H1 (cell line): ENCODE results near the gene ZNF135. TPM values are rescaled to one million over a fixed set of nuclear protein-coding genes. Genes with fewer than 3 reads are reported as not detected.

Source experiments
- CTCF ChIA-PET: fragments of 300-600 bp; sonication (Branson Sonifier 250); formaldehyde crosslinking; loops from one replicate; lab custom pipeline; 2021; ENCODE audit not compliant: partially characterized antibody; lab: Charles Lee
- POLR2A ChIA-PET: fragments of 300-600 bp; sonication (Branson Sonifier 250); formaldehyde crosslinking; loops from one replicate; lab custom pipeline; 2021; ENCODE audit warnings: inconsistent platforms; ENCODE audit not compliant: partially characterized antibody; lab: Charles Lee
- DNase-seq, 2 experiments: peaks; one replicate each; pipeline versions ENCODE4 v3.0.0 to v3.0.0-alpha.2; 2010 to 2022; ENCODE audit warnings: low spot score in 2 of 2, low read depth in 1 of 2, mixed read lengths in 1 of 2
- FAIRE-seq: peaks from 2 replicates; lab custom pipeline; 2011; peaks lifted over from hg19 to GRCh38; lab: Jason Lieb, UNC
- H2AFZ ChIP-seq: 2 replicates; pipeline ENCODE4 v1.8.1; 2012; ENCODE audit warnings: low read length, inconsistent platforms
- H2AK5ac ChIP-seq: 2 replicates; pipeline ENCODE4 v1.6.1; 2013; ENCODE audit warnings: low read depth, low read length
- H2BK120ac ChIP-seq: replicated peaks from 2 replicates; pipeline ENCODE3; 2013; ENCODE audit warnings: low read depth, low read length, inconsistent platforms
- H2BK12ac ChIP-seq: 2 replicates; pipeline ENCODE4 v1.6.1; 2013; ENCODE audit warnings: low read depth, low read length
- H2BK15ac ChIP-seq: 2 replicates; pipeline ENCODE4 v1.6.1; 2013; ENCODE audit warnings: low read length
- H2BK20ac ChIP-seq: 2 replicates; pipeline ENCODE4 v1.6.1; 2013; ENCODE audit warnings: low read length
- H2BK5ac ChIP-seq: 2 replicates; pipeline ENCODE4 v1.6.1; 2013; ENCODE audit warnings: low read depth, low read length
- H3K14ac ChIP-seq: 2 replicates; pipeline ENCODE4 v1.6.1; 2013; ENCODE audit warnings: inconsistent platforms; ENCODE audit not compliant: insufficient read length
- H3K18ac ChIP-seq: 2 replicates; pipeline ENCODE4 v1.6.1; 2013; ENCODE audit warnings: low read length; ENCODE audit errors: extremely low read depth
- H3K23ac ChIP-seq: 2 replicates; pipeline ENCODE4 v1.6.1; 2013; ENCODE audit warnings: inconsistent platforms; ENCODE audit not compliant: insufficient read length
- H3K23me2 ChIP-seq: 2 replicates; pipeline ENCODE4 v1.6.1; 2013; ENCODE audit warnings: low read depth, low read length
- H3K27ac ChIP-seq: 2 replicates; pipeline ENCODE4 v1.6.1; 2011; ENCODE audit warnings: low read depth, low read length, inconsistent platforms
- H3K27me3 ChIP-seq, 4 experiments: replicated peaks in 1 of 4; 1 replicate in 1 of 4; 2 replicates in 3 of 4; pipeline versions ENCODE4 v1.6.1 to v1.8.1; 2011 to 2013; ENCODE audit warnings: low read length in 3 of 4, mild to moderate bottlenecking in 3 of 4, inconsistent platforms in 2 of 4, mixed read lengths in 2 of 4, moderate library complexity in 1 of 4; ENCODE audit not compliant: control insufficient read depth in 3 of 4, insufficient read depth in 3 of 4; ENCODE audit errors: extremely low read depth in 1 of 4
- H3K36me3 ChIP-seq, 4 experiments: 2 replicates each; pipeline versions ENCODE4 v1.6.1 to v1.8.1; 2011 to 2013; ENCODE audit warnings: mild to moderate bottlenecking in 4 of 4, low read length in 3 of 4, moderate library complexity in 2 of 4, control low read depth in 1 of 4, inconsistent platforms in 1 of 4; ENCODE audit not compliant: insufficient read depth in 4 of 4, control insufficient read depth in 2 of 4
- H3K4ac ChIP-seq: replicated peaks from 2 replicates; pipeline ENCODE3; 2013; ENCODE audit warnings: low read length, low read depth, mixed read lengths, inconsistent platforms; ENCODE audit not compliant: insufficient read length
- H3K4me1 ChIP-seq, 4 experiments: replicated peaks in 1 of 4; 1 replicate in 1 of 4; 2 replicates in 3 of 4; pipeline versions ENCODE4 v1.6.1 to v1.8.1; 2011 to 2013; ENCODE audit warnings: low read length in 3 of 4, inconsistent platforms in 2 of 4, mixed read lengths in 1 of 4; ENCODE audit not compliant: insufficient read depth in 4 of 4, control insufficient read depth in 3 of 4
- H3K4me2 ChIP-seq, 2 experiments: 2 replicates each; pipeline versions ENCODE4 v1.6.1 to v1.8.1; 2011 to 2013; ENCODE audit warnings: low read depth in 2 of 2, low read length in 2 of 2, control low read depth in 1 of 2, inconsistent platforms in 1 of 2, mild to moderate bottlenecking in 1 of 2; ENCODE audit not compliant: insufficient read depth in 1 of 2
- H3K4me3 ChIP-seq, 4 experiments: fragments of 200-600, 300-600 bp in 1 of 4; sonication (generic), shearing (Covaris generic), sonication (Bioruptor Twin) in 1 of 4; 2 replicates each; pipeline versions ENCODE4 v1.5.1 to v1.8.1; 2011 to 2016; ENCODE audit warnings: low read length in 4 of 4, low read depth in 3 of 4, control low read depth in 2 of 4, inconsistent platforms in 2 of 4, mild to moderate bottlenecking in 2 of 4, mixed read lengths in 1 of 4, moderate library complexity in 1 of 4; ENCODE audit not compliant: insufficient read depth in 2 of 4; ENCODE audit errors: extremely low read depth in 1 of 4
- H3K56ac ChIP-seq: replicated peaks from 2 replicates; pipeline ENCODE3; 2013; ENCODE audit warnings: low read depth, mild to moderate bottlenecking, mixed read lengths, low read length, inconsistent platforms; ENCODE audit not compliant: insufficient read length
- H3K79me1 ChIP-seq: 2 replicates; pipeline ENCODE4 v1.6.1; 2013; ENCODE audit warnings: low read depth, low read length, control low read depth
- H3K79me2 ChIP-seq, 2 experiments: 2 replicates each; pipeline versions ENCODE4 v1.6.1 to v1.8.1; 2012 to 2013; ENCODE audit warnings: low read length in 2 of 2, mild to moderate bottlenecking in 2 of 2, inconsistent platforms in 1 of 2; ENCODE audit not compliant: insufficient read depth in 2 of 2, control insufficient read depth in 1 of 2
- H3K9ac ChIP-seq, 4 experiments: replicated peaks in 1 of 4; 1 replicate in 1 of 4; 2 replicates in 3 of 4; pipeline versions ENCODE4 v1.6.1 to v1.8.1; 2011 to 2013; ENCODE audit warnings: low read depth in 3 of 4, low read length in 3 of 4, control low read depth in 2 of 4, mild to moderate bottlenecking in 2 of 4, moderate library complexity in 2 of 4, inconsistent platforms in 1 of 4; ENCODE audit errors: extremely low read depth in 1 of 4
- H3K9me3 ChIP-seq, 2 experiments: 2 replicates each; pipeline versions ENCODE4 v1.6.1 to v1.8.1; 2012 to 2013; ENCODE audit warnings: mild to moderate bottlenecking in 2 of 2, moderate library complexity in 2 of 2, control low read depth in 1 of 2, inconsistent platforms in 1 of 2, low read depth in 1 of 2, low read length in 1 of 2, mixed read lengths in 1 of 2; ENCODE audit not compliant: insufficient read depth in 2 of 2
- H4K20me1 ChIP-seq, 2 experiments: replicated peaks in 1 of 2; 2 replicates each; pipeline versions ENCODE3 to v1.8.1; 2011 to 2013; ENCODE audit warnings: inconsistent platforms in 2 of 2, low read length in 2 of 2, mild to moderate bottlenecking in 1 of 2; ENCODE audit not compliant: insufficient read depth in 2 of 2, control insufficient read depth in 1 of 2
- H4K5ac ChIP-seq: 2 replicates; pipeline ENCODE4 v1.6.1; 2013; ENCODE audit warnings: low read length, low read depth, mixed read lengths, inconsistent platforms; ENCODE audit not compliant: insufficient read length
- H4K8ac ChIP-seq: 2 replicates; pipeline ENCODE4 v1.8.0; 2013; ENCODE audit warnings: mild to moderate bottlenecking, moderate library complexity, low read length, inconsistent platforms; ENCODE audit not compliant: insufficient read depth; ENCODE audit errors: extremely low read depth
- H4K91ac ChIP-seq: replicated peaks from 2 replicates; pipeline ENCODE3; 2013; ENCODE audit warnings: low read length, mixed read lengths, inconsistent platforms; ENCODE audit not compliant: insufficient read length
- USF2 ChIP-seq: IDR thresholded peaks from 2 replicates; pipeline ENCODE4 v1.6.1; 2011; ENCODE audit warnings: low read length, improper control_type of control experiment
- ZNF274 ChIP-seq: IDR thresholded peaks from 2 replicates; pipeline ENCODE4 v1.7.0; 2012; ENCODE audit warnings: low read length, borderline replicate concordance; ENCODE audit errors: extremely low read depth
- WGBS, 2 experiments: shearing (Covaris generic) in 1 of 2; methylation state at CpG; one replicate each; pipeline versions ENCODE4 v1.1.6 to v1.1.7; 2013 to 2015; ENCODE audit warnings: low lambda C conversion rate in 2 of 2, mixed read lengths in 2 of 2, inconsistent platforms in 1 of 2, low coverage in 1 of 2, missing lambda C conversion rate in 1 of 2; ENCODE audit not compliant: insufficient replicate concordance in 2 of 2, insufficient coverage in 1 of 2, insufficient read length in 1 of 2; ENCODE audit errors: extremely low coverage in 1 of 2, missing lambda C conversion rate in 1 of 2; 5-methylcytosine and 5-hydroxymethylcytosine counted together
- polyA plus RNA-seq, 7 experiments: library from polyadenylated mRNA; depleted of rRNA in 3 of 7; stranded (reverse) in 5 of 7; unstranded in 2 of 7; fragments of >200 nt in 5 of 7; fragments of 200-250 nt in 2 of 7; gene quantifications; 1 replicate in 5 of 7; 2 replicates in 1 of 7; 4 replicates in 1 of 7; pipeline versions ENCODE4 v1.2.1 to v1.2.3, GENCODE V29; 2011 to 2013; ENCODE audit warnings: missing spikeins in 2 of 7, mixed read lengths in 2 of 7
- total RNA-seq: library from RNA; stranded (reverse); fragmentation: NEBNext Ultra II Directional; extraction: Animal tissue kit (Norgen Biotek cat#: 25700); gene quantifications from 2 replicates; pipeline ENCODE4 v1.2.1, GENCODE V29; 2021

ZNF135 gene
- total and polyA plus RNA-seq, 2 of the 8 experiments (the other 6 are each of a cell fraction or from before 2014, with no cell fraction given) = 5.2 to 7.9 TPM

DNA sequence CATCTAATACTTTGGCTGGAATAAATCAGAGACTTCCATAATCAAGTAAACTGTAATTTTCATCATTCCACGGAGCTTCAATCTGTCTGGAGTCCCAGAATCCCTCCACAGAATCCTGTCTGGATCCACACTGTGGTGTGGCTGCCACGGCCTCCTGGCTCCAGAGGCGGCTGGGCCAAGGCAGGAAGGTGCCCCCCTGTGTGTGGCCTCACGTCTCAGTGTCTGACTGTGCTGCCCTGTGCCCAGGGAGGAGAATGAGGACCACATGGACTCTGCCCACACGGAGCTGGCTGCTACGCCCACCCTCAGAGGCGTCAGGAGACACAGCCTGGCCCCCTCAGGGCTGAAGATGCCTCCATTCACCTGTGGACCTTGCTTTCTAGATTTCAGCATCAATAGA is 12.2 kb upstream of the ZNF135 start:
- Histone ChIP-seq H2BK5ac (no peak overlapping the region), H4K91ac (no peak overlapping the region), H3K4me2 (no peak overlapping the region), H3K4me1 (peaks cover 0 to 3% (median 0%) of the 10 kb centered on the region in 4 experiments; a peak in 2 of 7 replicates), H3K27me3 (peaks cover 0 to 5% (median 3%) of the 10 kb centered on the region in 4 experiments; a peak in 4 of 7 replicates), H3K9me3 (peaks cover 32 to 69% of the 10 kb centered on the region in 2 experiments), H3K36me3 (no peaks in the 10 kb centered on the region), H3K79me1 (no peaks in the 10 kb centered on the region), H4K5ac (no peak overlapping the region), H3K4me3 (no peak overlapping the region), H2BK120ac (no peak overlapping the region), H2BK15ac (no peak overlapping the region), H3K79me2 (no peaks in the 10 kb centered on the region), H3K56ac (no peak overlapping the region), H3K23ac (no peak overlapping the region), H4K20me1 (no peaks in the 10 kb centered on the region), H2BK12ac (no peak overlapping the region), H3K9ac (no peak overlapping the region), H4K8ac (no peak overlapping the region), H3K23me2 (no peaks in the 10 kb centered on the region; the same call in 1 of the 2 replicates), H2AFZ (no peak overlapping the region), H3K18ac (no peak overlapping the region), H3K14ac (no peak overlapping the region), H2AK5ac (no peak overlapping the region), H2BK20ac (no peak overlapping the region), H3K27ac (no peak overlapping the region), H3K4ac (no peak overlapping the region)
- FAIRE-seq (no peak), DNase-seq (no peak)
- ChIA-PET CTCF (interaction anchor here (1.2 to 6.7 kb wide), 5 partner anchors 10 to 86 kb away, joined by 3 to 113 read pairs (median 21); partner anchors contain the start of gene ZNF135), POLR2A (interaction anchor here (1.3 to 6.2 kb wide), 4 partner anchors 8 to 50 kb away, joined by 3 to 45 read pairs (median 23); partner anchors contain the start of gene ZNF135)
- WGBS, 2 experiments = 87% methylated on average over 7 of the region's 7 CpGs; no CpG with 5 or more reads in 1 of the 2 experiments
- TF ChIP-seq USF2 (no peak), ZNF274 (no peak)
